ENCODE measurements around the gene CRYBG2. TPM values are rescaled to one million over a fixed set of nuclear protein-coding genes. Genes with fewer than 3 reads are reported as not detected.

Gene CRYBG2
- total and polyA plus RNA-seq, 2 of the 8 experiments (the other 6 are each of a cell fraction or from before 2014, with no cell fraction given): 14.2 to 17.0 TPM

DNA sequence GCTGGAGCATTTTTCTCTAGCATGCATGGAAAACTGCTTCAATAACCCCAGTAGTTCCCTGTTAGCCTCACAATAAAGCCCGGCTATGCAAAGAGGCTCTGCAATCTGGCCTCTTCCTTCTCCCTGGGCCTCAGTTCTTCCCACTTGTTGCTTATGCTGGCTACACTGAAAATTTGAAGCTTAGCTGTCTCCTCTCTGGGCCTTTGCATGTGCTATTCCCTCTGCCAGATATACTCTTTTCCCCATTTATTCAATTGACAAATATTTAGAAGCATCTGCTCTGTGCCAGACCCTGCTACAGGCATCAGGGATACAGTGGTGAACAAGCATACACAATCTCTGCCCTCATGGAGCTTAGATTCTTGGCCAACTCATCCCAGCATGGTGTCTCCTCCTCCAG is 15.3 kb downstream of the CRYBG2 start:
- no peaks in the 10 kb centered on the region for H3K79me2 ChIP-seq (ENCODE audit: control insufficient read depth in 1 of 2, insufficient read depth in 2 of 2, low read length in 2 of 2)
- no peak overlapping the region for H3K18ac ChIP-seq (ENCODE audit: extremely low read depth, low read length)
- H3K79me1 ChIP-seq (ENCODE audit: low read depth, low read length): no peaks in the 10 kb centered on the region
- H3K23me2 ChIP-seq (ENCODE audit: low read depth, low read length): peaks cover 8% of the 10 kb centered on the region; the same call in 1 of the 2 replicates
- no peak overlapping the region for H4K8ac ChIP-seq (ENCODE audit: extremely low read depth, insufficient read depth, low read length)
- WGBS, 2 experiments (ENCODE audit: extremely low coverage in 1 of 2, insufficient coverage in 1 of 2, insufficient read length in 1 of 2, insufficient replicate concordance in 2 of 2, low coverage in 1 of 2, low lambda C conversion rate in 2 of 2, missing lambda C conversion rate in 1 of 2): 86% methylated on average over 1 of the region's 1 CpG; no CpG with 5 or more reads in 1 of the 2 experiments
- H3K23ac ChIP-seq (ENCODE audit: insufficient read length): no peak overlapping the region
- H3K56ac ChIP-seq (replicated peaks; ENCODE audit: insufficient read length, low read depth, low read length): no peak overlapping the region
- H3K4ac ChIP-seq (replicated peaks; ENCODE audit: insufficient read length, low read depth, low read length): no peak overlapping the region
- H3K27me3 ChIP-seq (replicated peaks in 1 of 4; ENCODE audit: control insufficient read depth in 3 of 4, extremely low read depth in 1 of 4, insufficient read depth in 3 of 4, low read length in 3 of 4): peaks cover 0 to 11% (median 5%) of the 10 kb centered on the region in 4 experiments; a peak in 5 of 7 replicates
- no peak overlapping the region for H2BK20ac ChIP-seq (ENCODE audit: low read length)
- H3K9me3 ChIP-seq (ENCODE audit: insufficient read depth in 2 of 2, low read depth in 1 of 2, low read length in 1 of 2): no peaks in the 10 kb centered on the region
- no peak overlapping the region for H4K91ac ChIP-seq (replicated peaks; ENCODE audit: insufficient read length, low read length)
- ChIA-PET CTCF (ENCODE audit: partially characterized antibody) (interaction anchor here (0.6 to 57.0 kb wide), 15 partner anchors 9 to 482 kb away, joined by 3 to 1530 read pairs (median 4); partner anchors contain the start of genes SH3BGRL3 and UBXN11), POLR2A (ENCODE audit: partially characterized antibody) (interaction anchor here (4.4 to 6.1 kb wide), 2 partner anchors 10 to 73 kb away, joined by 32 to 44 read pairs; partner anchors contain the start of gene LIN28A)
- H2BK15ac ChIP-seq (ENCODE audit: low read length): no peak overlapping the region
- H3K27ac ChIP-seq (ENCODE audit: low read depth, low read length): no peak overlapping the region
- no peak overlapping the region for H3K4me3 ChIP-seq (ENCODE audit: extremely low read depth in 1 of 4, insufficient read depth in 2 of 4, low read depth in 3 of 4, low read length in 4 of 4)
- no peak overlapping the region for H3K14ac ChIP-seq (ENCODE audit: insufficient read length)
- H2BK120ac ChIP-seq (replicated peaks; ENCODE audit: low read depth, low read length): no peak overlapping the region
- H2BK5ac ChIP-seq (ENCODE audit: low read depth, low read length): no peak overlapping the region
- H3K36me3 ChIP-seq (ENCODE audit: control insufficient read depth in 2 of 4, insufficient read depth in 4 of 4, low read length in 3 of 4): no peaks in the 10 kb centered on the region
- H2AFZ ChIP-seq (ENCODE audit: low read length): no peak overlapping the region
- FAIRE-seq: no peak
- peaks cover 3 to 12% (median 6%) of the 10 kb centered on the region in 4 experiments for H3K4me1 ChIP-seq (replicated peaks in 1 of 4; ENCODE audit: control insufficient read depth in 3 of 4, insufficient read depth in 4 of 4, low read length in 3 of 4)
- no peak overlapping the region for H2AK5ac ChIP-seq (ENCODE audit: low read depth, low read length)
- no peak for DNase-seq (ENCODE audit: low read depth in 1 of 2, low spot score in 2 of 2)
- no peak overlapping the region for H4K5ac ChIP-seq (ENCODE audit: insufficient read length, low read depth, low read length)
- 0 out of 2 replicates have a peak overlapping the region, but pooled peaks have one; percentile 2 for H2BK12ac ChIP-seq (ENCODE audit: low read depth, low read length)
- H3K4me2 ChIP-seq (ENCODE audit: insufficient read depth in 1 of 2, low read depth in 2 of 2, low read length in 2 of 2): no peak overlapping the region
- H3K9ac ChIP-seq (replicated peaks in 1 of 4; ENCODE audit: extremely low read depth in 1 of 4, low read depth in 3 of 4, low read length in 3 of 4): no peak overlapping the region
- no peaks in the 10 kb centered on the region for H4K20me1 ChIP-seq (replicated peaks in 1 of 2; ENCODE audit: control insufficient read depth in 1 of 2, insufficient read depth in 2 of 2, low read length in 2 of 2)
- TF ChIP-seq SIX5 (IDR thresholded peaks at IDR 0.05; ENCODE audit: low read depth, low read length): no peak
- TF ChIP-seq CREB1 (IDR thresholded peaks at IDR 0.05): no peak
- TF ChIP-seq, protein P1, sequence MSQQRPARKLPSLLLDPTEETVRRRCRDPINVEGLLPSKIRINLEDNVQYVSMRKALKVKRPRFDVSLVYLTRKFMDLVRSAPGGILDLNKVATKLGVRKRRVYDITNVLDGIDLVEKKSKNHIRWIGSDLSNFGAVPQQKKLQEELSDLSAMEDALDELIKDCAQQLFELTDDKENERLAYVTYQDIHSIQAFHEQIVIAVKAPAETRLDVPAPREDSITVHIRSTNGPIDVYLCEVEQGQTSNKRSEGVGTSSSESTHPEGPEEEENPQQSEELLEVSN (IDR thresholded peaks at IDR 0.05): no peak
- TF ChIP-seq KDM4A (IDR thresholded peaks at IDR 0.05; ENCODE audit: low read depth, low read length, severe bottlenecking): no peak
- TF ChIP-seq CEBPB (IDR thresholded peaks at IDR 0.05; ENCODE audit: low read depth, low read length): no peak
- no peak for TF ChIP-seq HDAC6 (IDR thresholded peaks at IDR 0.05; ENCODE audit: low read depth, low read length)
- TF ChIP-seq NRF1 (IDR thresholded peaks at IDR 0.05; ENCODE audit: low read depth, low read length): no peak
- TF ChIP-seq ATF3 (IDR thresholded peaks at IDR 0.05; ENCODE audit: insufficient read depth, low read depth, low read length): no peak
- TF ChIP-seq USF2 (IDR thresholded peaks at IDR 0.05; ENCODE audit: low read length): no peak
- TF ChIP-seq, protein P2, sequence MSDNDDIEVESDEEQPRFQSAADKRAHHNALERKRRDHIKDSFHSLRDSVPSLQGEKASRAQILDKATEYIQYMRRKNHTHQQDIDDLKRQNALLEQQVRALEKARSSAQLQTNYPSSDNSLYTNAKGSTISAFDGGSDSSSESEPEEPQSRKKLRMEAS (IDR thresholded peaks at IDR 0.05): no peak
- no peak for TF ChIP-seq NANOG (IDR thresholded peaks at IDR 0.05; ENCODE audit: insufficient read depth, low read depth, low read length, poor library complexity, severe bottlenecking)
